Measurements from ENCODE around the gene TEX22. TPM values are rescaled to one million over a fixed set of nuclear protein-coding genes. Genes with fewer than 3 reads are reported as not detected.

TEX22 gene
- total and polyA plus RNA-seq, 9 donors = 0.11 to 5.1 (median 2.5) TPM; not detected in 1

GRCh38 chr14:105420974-105421674 lies 22.8 kb downstream of the TEX22 start:
- WGBS, 3 donors = 24 to 34% (median 25%) methylated on average over 21 to 23 of the region's 23 CpGs
- peaks cover 19% of the 10 kb centered on the region for H3K4me1 ChIP-seq (ENCODE audit: insufficient read depth)
- intact Hi-C loops (cut with DNase I) = loop anchor here in 1 of 4 donors (10.0 kb wide), 1 partner anchor 54 kb away; the partner anchor contains the start of gene CRIP2
- no peak for TF ChIP-seq EP300 (IDR thresholded peaks at IDR 0.05)
- no peak for TF ChIP-seq CTCF (IDR thresholded peaks at IDR 0.05)
- no peak for TF ChIP-seq POLR2A (IDR thresholded peaks at IDR 0.05)
- no peaks in the 10 kb centered on the region for H3K27me3 ChIP-seq
- peak in 1 of 5 donors; percentile 47 for DNase-seq
- no peaks in the 10 kb centered on the region for H3K9me3 ChIP-seq
- H3K36me3 ChIP-seq = no peaks in the 10 kb centered on the region
- H3K27ac ChIP-seq = peak overlapping the region; percentile 33 to 48
- peak overlapping the region; percentile 56 for H3K4me3 ChIP-seq

- Histone ChIP-seq H3K27ac (peak overlapping the region; percentile 19 to 33), H3K4me3 (no peak overlapping the region), H3K36me3 (no peaks in the 10 kb centered on the region), H3K4me1 (ENCODE audit: insufficient read depth) (peaks cover 19% of the 10 kb centered on the region), H3K9me3 (no peaks in the 10 kb centered on the region), H3K27me3 (no peaks in the 10 kb centered on the region)
- intact Hi-C loops (cut with DNase I) = loop anchor here in 1 of 4 donors (10.0 kb wide), 1 partner anchor 53 kb away; the partner anchor contains the start of gene CRIP2
- 56 to 62% (median 57%) methylated on average over 31 to 32 of the region's 32 CpGs for WGBS, 3 donors
- no peak for DNase-seq
- TF ChIP-seq EP300 (IDR thresholded peaks at IDR 0.05) = no peak
- no peak for TF ChIP-seq POLR2A (IDR thresholded peaks at IDR 0.05)
- TF ChIP-seq CTCF (IDR thresholded peaks at IDR 0.05) = no peak
Measured at GRCh38 chr14:105421723-105422615, 23.6 kb downstream of the TEX22 start.

DNA sequence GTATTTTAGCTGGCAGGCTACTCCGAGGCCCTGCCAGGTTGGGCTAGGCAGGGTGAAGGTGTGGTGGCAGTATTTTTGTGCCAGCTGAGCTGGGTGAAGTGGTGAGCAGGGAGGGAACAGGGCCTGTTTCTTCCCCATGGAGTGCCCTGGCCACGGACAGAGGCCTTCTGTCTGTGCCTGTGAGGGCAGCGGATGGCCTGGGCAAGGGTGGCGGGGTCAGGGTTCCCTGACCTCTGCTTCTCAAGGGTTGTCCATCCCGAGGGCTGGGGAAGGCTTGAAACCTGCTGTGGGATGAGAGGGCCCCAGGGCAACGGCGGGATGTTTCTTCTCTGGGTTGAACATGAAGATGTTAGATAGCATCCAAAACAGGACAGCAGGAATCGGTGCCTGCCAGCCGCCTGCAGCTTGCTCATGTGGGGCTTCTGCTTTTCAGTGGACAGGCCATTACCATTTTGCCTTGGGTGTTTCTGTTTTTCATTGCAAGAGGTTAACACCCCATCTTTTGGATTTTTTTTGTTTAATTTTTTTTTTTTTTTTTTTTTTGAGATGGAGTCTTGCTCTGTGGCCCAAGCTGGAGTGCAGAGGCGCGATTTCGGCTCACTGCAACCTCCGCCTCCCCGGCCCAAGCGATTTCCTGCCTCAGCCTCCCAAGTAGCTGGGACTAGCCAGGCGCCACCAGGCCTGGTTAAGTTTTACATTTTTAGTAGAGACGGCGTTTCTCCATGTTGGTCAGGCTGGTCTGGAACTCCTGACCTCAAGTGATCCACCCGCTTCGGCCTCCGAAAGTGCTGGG lies 24.6 kb downstream of the TEX22 start:
- Histone ChIP-seq H3K27me3 (no peaks in the 10 kb centered on the region), H3K27ac (no peak overlapping the region), H3K36me3 (no peaks in the 10 kb centered on the region), H3K4me3 (no peak overlapping the region), H3K4me1 (ENCODE audit: insufficient read depth) (peaks cover 19% of the 10 kb centered on the region), H3K9me3 (no peaks in the 10 kb centered on the region)
- WGBS, 3 donors = 66 to 74% (median 71%) methylated on average over 21 of the region's 21 CpGs
- TF ChIP-seq EP300 (IDR thresholded peaks at IDR 0.05) = no peak
- TF ChIP-seq POLR2A (IDR thresholded peaks at IDR 0.05) = no peak
- no peak for TF ChIP-seq CTCF (IDR thresholded peaks at IDR 0.05)
- intact Hi-C loops (cut with DNase I) = loop anchor here in 1 of 4 donors (10.0 kb wide), 1 partner anchor 52 kb away; the partner anchor contains the start of gene CRIP2
- no peak for DNase-seq

All from ovary (tissue), 9 donors.